SW 1271 (cell line): ENCODE results near the gene TREM2.

Experiments used
- DNase-seq, 2 experiments: peaks; one replicate each; lab custom pipeline; 2025; lab: John Stamatoyannopoulos, UW

Gene TREM2

GRCh38 chr6:41182069-41183034, 19.4 kb upstream of the TREM2 start:
- peak; percentile 10 to 62 for DNase-seq

GRCh38 chr6:41181566-41181965, 18.6 kb upstream of the TREM2 start:
- DNase-seq: no peak

GRCh38 chr6:41179163-41179562, 16.2 kb upstream of the TREM2 start:
- DNase-seq: no peak

- DNase-seq: no peak
Observed at GRCh38 chr6:41177695-41178094, 14.8 kb upstream of the TREM2 start.

- DNase-seq: no peak
Observed at GRCh38 chr6:41177287-41177686, 14.4 kb upstream of the TREM2 start.

GRCh38 chr6:41176189-41176588, 13.3 kb upstream of the TREM2 start:
- DNase-seq: no peak

- DNase-seq: no peak
Observed at GRCh38 chr6:41175084-41175483, 12.2 kb upstream of the TREM2 start.

GRCh38 chr6:41174610-41175009, 11.7 kb upstream of the TREM2 start:
- no peak for DNase-seq

- DNase-seq: no peak
Observed at GRCh38 chr6:41171908-41172307, 9.0 kb upstream of the TREM2 start.

GRCh38 chr6:41170547-41171160, 7.7 kb upstream of the TREM2 start:
- DNase-seq: no peak

- no peak for DNase-seq
Observed at GRCh38 chr6:41167173-41167963, 4.5 kb upstream of the TREM2 start.

- DNase-seq: no peak
Observed at GRCh38 chr6:41164551-41165120, 1.7 kb upstream of the TREM2 start.

GRCh38 chr6:41163419-41163717, 452 bp upstream of the TREM2 start:
- no peak for DNase-seq

- no peak for DNase-seq
Observed at GRCh38 chr6:41161851-41162552, 914 bp downstream of the TREM2 start.

GRCh38 chr6:41161380-41161779, 1.5 kb downstream of the TREM2 start:
- no peak for DNase-seq

- no peak for DNase-seq
Observed at GRCh38 chr6:41160933-41161332, 2.0 kb downstream of the TREM2 start.

- no peak for DNase-seq
Observed at GRCh38 chr6:41159415-41160082, 3.4 kb downstream of the TREM2 start.

GRCh38 chr6:41157323-41157722, 5.6 kb downstream of the TREM2 start:
- DNase-seq: no peak

- no peak for DNase-seq
Observed at GRCh38 chr6:41156771-41157170, 6.1 kb downstream of the TREM2 start.

GRCh38 chr6:41156001-41156400, 6.9 kb downstream of the TREM2 start:
- DNase-seq: no peak

- DNase-seq: no peak
Observed at GRCh38 chr6:41155132-41155805, 7.6 kb downstream of the TREM2 start.
